HG03097 (cell line): ENCODE measurements around the gene LEMD2.

Experiments
- ATAC-seq: cut with Tn5 transposase; IDR thresholded peaks from one replicate; pipeline ENCODE4 v1.9.1; 2021; ENCODE audit not compliant: unreplicated experiment, low FRiP score

LEMD2 gene

DNA sequence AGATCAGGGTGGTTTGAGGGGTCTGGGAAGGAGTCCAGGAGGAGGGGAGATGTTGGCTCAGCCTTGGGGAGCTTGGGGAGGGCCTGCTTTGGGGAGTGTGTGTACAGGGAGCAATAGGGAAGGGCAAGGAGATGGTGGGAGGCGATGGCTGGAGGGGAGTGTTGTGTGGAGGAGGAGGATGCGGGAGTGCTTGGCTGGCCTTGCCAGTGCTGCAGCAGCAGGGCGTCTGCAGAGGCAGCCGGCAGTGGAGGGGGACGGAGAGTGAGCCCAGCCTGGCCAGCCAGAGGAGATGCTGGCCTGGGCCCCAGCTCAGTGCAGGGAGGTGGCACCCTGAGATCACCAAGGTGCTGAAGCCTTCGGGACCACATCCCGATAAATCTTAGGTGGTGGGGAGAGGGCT lies 46.1 kb downstream of the LEMD2 start:
- ATAC-seq = no peak

- ATAC-seq = no peak
Measured at GRCh38 chr6:33742092-33742491, 46.8 kb downstream of the LEMD2 start.

DNA sequence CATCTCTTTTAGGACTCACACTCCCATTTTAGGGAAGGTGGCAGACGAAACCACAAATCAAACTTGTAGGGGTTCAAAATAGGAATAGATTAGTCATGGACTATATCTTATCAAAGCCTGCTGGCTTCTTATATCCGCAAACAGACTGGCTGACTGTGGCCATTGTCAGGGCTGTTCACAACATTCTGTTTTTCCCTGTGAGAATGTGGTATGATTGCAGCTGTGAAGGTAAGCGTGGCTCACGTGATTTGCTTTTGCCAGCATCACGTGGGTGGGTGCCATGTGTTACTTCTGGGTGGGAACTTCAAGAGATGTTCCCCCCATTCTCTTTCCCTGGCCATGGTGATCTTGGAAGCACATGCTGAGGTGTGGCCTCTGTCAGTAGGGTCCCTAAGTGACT lies 48.1 kb downstream of the LEMD2 start:
- no peak for ATAC-seq

- ATAC-seq = no peak
Measured at GRCh38 chr6:33740204-33740608, 48.7 kb downstream of the LEMD2 start.

DNA sequence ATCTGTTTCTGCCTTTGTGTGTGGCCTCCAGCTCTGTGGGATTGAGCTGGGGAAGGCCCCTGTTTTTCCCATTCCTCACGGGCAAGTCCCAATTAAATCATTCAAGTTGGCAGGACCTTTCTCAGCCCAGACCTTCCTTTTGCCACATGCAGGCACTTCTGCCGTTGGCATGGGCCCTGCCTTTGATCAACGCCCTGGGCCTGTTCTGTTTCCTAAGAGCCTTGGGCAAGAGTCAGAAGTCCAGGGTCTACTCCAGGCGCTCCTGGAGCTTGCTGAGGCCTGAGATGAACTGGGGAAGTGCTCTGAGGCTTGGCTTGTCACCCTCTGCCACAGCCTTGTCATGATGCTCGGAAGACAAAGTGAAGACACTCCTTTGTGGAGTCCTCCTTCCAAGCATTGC lies 49.4 kb downstream of the LEMD2 start:
- no peak for ATAC-seq

DNA sequence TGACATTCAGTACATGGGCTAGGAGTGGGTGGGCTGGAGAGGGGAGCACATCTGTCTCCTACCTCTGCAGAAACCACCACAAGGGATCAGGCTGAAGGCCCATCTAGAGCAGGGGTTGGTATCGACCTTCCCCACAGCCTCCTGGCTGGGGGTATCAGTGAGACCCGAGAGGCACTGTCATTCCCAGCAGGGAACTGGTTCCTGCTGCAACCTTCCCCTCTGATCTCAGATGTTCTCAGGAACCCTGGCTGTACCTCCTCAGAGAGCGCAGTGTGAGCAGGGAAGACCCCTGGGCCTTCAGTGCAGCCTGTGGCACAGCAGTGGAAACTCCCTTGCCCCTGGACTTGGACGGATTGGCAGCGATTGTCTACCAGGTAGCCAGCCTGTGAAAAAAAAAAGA lies 50.1 kb downstream of the LEMD2 start:
- ATAC-seq = no peak

DNA sequence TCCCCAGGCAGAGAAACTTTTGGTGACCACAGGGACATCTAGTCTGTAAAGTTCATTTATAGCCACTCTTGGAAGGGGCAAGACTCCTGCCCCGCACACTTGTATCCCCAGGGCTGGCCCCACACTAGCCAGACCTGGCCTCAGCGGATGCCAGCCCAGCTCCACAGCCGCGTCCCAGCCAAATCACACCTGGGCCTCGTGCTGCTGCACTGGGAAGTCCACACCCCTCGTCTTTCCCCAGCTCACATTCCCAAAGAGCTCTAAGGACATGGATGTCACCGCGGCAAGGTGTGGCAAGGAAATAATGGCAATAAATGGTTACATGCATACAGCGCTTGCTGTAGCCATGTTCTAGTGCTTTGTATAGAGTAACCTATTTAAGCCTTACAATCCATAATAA lies 50.8 kb downstream of the LEMD2 start:
- no peak for ATAC-seq

DNA sequence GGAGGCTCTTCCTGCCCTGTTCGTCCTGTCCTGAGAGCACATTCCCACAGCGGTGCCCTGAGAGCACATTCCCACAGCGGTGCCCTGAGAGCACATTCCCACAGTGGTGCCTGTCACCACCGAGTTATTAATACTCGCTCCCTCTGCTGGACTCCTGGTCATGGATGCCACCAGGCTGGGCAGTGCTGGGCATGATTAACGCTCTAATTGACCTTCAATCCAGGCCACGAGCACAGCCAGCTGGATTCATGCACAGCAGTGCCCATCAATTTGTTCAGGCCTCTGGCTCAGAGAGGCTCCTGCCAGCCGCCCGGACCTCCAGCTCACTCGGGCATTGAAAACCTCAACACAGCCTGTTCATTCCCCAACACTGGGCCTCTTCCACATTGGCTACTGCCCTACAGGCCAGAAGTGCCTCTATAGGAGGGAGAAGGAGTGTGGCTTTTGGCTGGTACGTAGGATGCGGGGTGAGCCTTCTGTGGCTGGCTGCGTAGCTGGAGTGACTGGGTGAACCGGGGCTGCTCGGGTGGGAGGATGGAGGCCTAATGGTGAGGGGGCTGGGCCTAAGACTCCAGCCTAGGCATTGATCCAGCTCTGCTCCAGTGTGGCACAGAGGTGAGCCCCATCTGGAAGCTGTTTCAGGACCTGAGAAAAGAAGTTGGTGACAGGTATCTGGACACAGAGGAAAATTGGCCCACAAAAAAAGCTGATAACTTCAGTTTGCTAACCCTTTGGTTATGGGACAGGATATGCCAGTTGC lies 51.5 kb downstream of the LEMD2 start:
- no peak for ATAC-seq

DNA sequence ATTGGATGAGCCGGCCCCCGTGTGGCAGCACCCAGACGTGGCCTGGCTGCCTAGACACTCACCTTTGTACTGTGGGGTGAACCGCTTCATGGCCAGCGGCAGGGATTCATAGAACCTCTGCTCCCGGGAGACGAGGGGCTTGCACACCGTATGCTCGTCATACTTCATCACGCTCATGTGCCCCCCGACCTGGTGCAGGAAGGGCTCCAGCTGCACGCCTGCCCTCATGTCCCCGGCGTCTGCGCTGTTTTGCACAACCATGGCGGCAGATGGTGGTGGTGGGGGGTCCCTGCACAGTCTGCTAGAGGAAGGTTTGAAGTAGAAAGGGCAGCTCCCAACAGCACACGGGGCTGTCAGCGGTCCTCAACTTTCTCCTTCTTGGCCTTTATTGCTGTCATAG lies 53.7 kb downstream of the LEMD2 start:
- ATAC-seq = no peak

DNA sequence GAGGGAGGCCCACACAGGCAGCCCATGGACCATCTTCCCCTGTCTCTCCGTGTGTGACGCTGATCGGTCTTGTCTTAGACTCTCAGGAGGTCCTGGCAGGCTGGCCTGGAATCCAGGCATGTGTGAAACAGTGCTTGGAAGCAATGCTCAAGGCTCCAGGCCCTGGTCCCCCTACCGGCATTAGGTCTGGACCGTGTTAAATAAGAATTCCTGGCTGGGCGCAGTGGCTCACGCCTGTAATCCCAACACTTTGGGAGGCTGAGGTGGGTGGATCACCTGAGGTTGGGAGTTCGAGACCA lies 55.3 kb downstream of the LEMD2 start:
- no peak for ATAC-seq

- no peak for ATAC-seq
Measured at GRCh38 chr6:33732817-33733708, 55.9 kb downstream of the LEMD2 start.

- no peak for ATAC-seq
Measured at GRCh38 chr6:33732385-33732784, 56.5 kb downstream of the LEMD2 start.

DNA sequence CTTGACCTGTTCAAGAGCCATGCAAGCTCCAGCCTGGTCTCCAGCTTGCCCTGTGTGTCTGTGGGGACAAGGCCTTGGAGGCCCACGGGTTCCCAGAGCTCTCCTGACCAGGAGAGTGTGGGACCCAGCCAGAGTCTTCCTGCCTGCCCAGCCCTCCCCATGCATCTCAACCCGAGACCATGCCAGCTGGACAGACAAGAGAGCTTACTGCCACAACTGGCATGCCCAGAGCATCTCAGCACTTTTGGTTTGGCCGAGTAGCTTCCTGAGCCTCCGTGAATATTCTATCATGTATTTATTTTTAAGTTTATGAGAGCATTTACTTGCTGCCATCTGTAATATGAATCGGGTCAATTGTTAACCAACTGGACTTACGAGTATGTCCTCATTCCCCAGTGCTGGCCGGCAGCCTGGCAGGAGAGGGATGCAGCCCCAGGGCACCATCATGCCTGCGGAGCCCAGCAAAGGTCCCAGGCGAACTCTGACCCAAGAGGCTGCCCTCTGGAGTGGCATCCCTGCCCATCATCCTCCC lies 57.1 kb downstream of the LEMD2 start:
- ATAC-seq = no peak

DNA sequence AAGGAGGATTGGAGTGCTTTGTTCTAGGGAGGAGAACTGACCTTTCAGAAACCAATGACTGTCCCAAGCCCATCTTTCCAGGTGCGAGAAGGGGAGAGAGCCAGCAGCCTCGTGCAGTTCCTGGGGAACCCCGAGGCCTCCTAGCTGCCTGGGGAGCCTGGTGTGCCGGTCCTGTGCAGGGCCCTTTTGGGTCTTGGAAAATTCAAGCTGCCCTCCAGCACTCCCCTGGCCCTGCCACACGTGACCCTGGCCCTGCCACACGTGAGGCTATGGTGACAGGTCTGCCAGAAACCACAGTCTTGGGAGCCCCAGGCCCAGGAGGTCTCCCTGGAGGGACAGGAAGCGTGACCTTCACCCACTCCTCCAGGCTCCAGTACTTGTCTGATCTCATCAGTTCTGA lies 57.9 kb downstream of the LEMD2 start:
- no peak for ATAC-seq

DNA sequence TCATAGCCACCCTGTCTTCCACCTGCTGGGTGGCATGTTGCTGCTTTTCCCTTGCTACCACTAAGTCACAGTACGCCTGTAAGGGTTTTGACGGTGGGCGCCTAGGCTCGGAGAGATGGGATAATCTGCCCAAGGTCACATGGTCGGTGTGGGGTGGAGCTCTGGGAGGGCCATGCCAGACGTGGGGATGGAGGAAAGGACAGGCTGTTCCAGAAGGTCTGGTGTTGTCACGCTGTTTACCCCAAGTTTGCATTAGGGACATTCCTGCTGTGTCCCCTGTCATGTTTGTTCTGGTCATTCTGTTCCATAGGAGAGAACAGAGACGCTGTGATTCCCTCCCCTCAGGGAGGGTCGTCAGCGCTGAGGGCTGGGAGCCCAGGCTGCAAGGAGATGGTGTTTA lies 58.3 kb downstream of the LEMD2 start:
- ATAC-seq = no peak

DNA sequence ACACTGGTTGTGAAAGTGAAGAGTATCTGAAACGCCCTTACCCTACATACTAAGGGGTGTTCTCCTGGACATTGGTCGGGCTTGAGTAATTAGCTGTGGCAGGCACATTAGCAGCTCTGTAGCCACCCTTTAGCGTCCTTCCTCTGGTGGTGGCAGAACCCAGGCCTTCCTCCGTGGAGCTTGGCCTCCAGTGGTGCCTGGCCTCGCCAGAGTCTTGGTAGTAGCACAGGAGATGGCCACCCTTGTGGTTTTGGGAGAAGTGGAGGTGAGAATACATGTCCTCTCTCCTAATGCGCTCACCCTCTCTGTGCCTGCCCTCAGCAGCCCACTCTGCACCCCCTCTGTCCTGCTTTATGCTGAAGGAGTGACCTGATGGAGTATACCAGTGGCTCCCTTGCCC lies 59.9 kb downstream of the LEMD2 start:
- ATAC-seq = no peak

GRCh38 chr6:33728438-33728837 lies 60.5 kb downstream of the LEMD2 start:
- ATAC-seq = no peak

DNA sequence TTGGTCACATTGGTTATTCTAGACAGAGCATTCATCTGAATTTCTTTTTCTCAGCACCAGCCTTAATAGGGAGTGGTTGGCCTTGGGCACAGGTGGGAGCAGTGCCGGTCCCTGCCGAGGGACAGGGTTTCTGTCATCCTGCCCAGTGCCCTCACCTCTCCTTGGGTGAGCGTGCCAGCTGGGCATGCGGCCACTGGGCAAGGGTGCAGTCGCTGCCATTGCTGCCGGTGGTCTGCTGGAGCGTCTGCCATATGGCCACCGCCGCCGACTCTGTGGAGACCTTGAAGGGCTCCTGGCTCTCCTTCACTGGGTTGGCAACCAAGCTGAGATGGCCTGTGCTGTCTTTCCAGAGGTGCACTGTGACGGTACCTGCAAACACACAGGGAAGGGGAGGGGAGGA lies 61.0 kb downstream of the LEMD2 start:
- no peak for ATAC-seq

- no peak for ATAC-seq
Measured at GRCh38 chr6:33727126-33727525, 61.8 kb downstream of the LEMD2 start.

GRCh38 chr6:33726696-33727095 lies 62.2 kb downstream of the LEMD2 start:
- no peak for ATAC-seq

- ATAC-seq = no peak
Measured at GRCh38 chr6:33725891-33726673, 62.8 kb downstream of the LEMD2 start.
